Smooth muscle cell of bladder (primary cell): ENCODE data around the gene LARGE1. TPM values are rescaled to one million over a fixed set of nuclear protein-coding genes. Genes with fewer than 3 reads are reported as not detected.

Source experiments
- total RNA-seq: library from RNA; depleted of rRNA; stranded (reverse); fragments of >200 nt; gene quantifications from 2 replicates; pipeline ENCODE4 v1.2.3, GENCODE V29; 2014

The LARGE1 gene
- total RNA-seq = 12.1 and 26.6 TPM in 2 replicates

GRCh38 chr22:33920197-33920540 is at the start of gene LARGE1:
TSS of gene LARGE1 (minus strand) at chr22:33920476.

